SHP77 treated with DMSO at 0.1 percent for 48 hours (cell line): ENCODE measurements around the gene ARHGEF28.

Experiments
- DNase-seq: peaks from one replicate; lab custom pipeline; 2025; lab: John Stamatoyannopoulos, UW

Gene ARHGEF28

GRCh38 chr5:73969195-73970036, 343.4 kb downstream of the ARHGEF28 start:
- DNase-seq, result no peak

- DNase-seq, result no peak
These were observed 345.3 kb downstream of the ARHGEF28 start for GRCh38 chr5:73971326-73971725.

GRCh38 chr5:73973135-73973534, 347.1 kb downstream of the ARHGEF28 start:
- no peak for DNase-seq

- no peak for DNase-seq
These were observed 348.9 kb downstream of the ARHGEF28 start for GRCh38 chr5:73974871-73975360.

GRCh38 chr5:73975845-73976244, 349.8 kb downstream of the ARHGEF28 start:
- no peak for DNase-seq

GRCh38 chr5:73977146-73977545, 351.1 kb downstream of the ARHGEF28 start:
- DNase-seq, result no peak

- DNase-seq, result no peak
These were observed 353.3 kb downstream of the ARHGEF28 start for GRCh38 chr5:73979321-73979720.

- DNase-seq, result no peak
These were observed 355.7 kb downstream of the ARHGEF28 start for GRCh38 chr5:73981704-73982103.

GRCh38 chr5:73983644-73984043, 357.6 kb downstream of the ARHGEF28 start:
- DNase-seq, result no peak

GRCh38 chr5:73985145-73985544, 359.1 kb downstream of the ARHGEF28 start:
- DNase-seq, result peak; percentile 20

- no peak for DNase-seq
These were observed 360.7 kb downstream of the ARHGEF28 start for GRCh38 chr5:73986729-73987128.

- no peak for DNase-seq
These were observed 361.9 kb downstream of the ARHGEF28 start for GRCh38 chr5:73987915-73988314.

- DNase-seq, result no peak
These were observed 364.0 kb downstream of the ARHGEF28 start for GRCh38 chr5:73989956-73990355.
